WTC11 (cell line): ENCODE results near the gene RRAS.

ENCODE experiments used
- CREM ChIP-seq: sonication (generic); formaldehyde crosslinking; IDR thresholded peaks from 2 replicates; pipeline ENCODE4 v1.8.1; 2022; ENCODE audit warnings: mild to moderate bottlenecking, missing genetic modification reagents, moderate library complexity
- ZBTB21 ChIP-seq: sonication (generic); formaldehyde crosslinking; IDR thresholded peaks from 2 replicates; pipeline ENCODE4 v1.8.1; 2023; ENCODE audit warnings: mild to moderate bottlenecking, missing genetic modification reagents, borderline replicate concordance
- TF ChIP-seq, protein P1 (sequence below): fragments of 200-600 bp; IDR thresholded peaks from 2 replicates; pipeline ENCODE4 v1.8.0; 2022; ENCODE audit warnings: antibody characterized with exemption
- TF ChIP-seq, protein P2 (sequence below): sonication (generic); formaldehyde crosslinking; IDR thresholded peaks from 2 replicates; pipeline ENCODE4 v1.8.0; 2022; ENCODE audit warnings: mild to moderate bottlenecking, missing genetic modification reagents
- TF ChIP-seq, protein P3 (sequence below): fragments of 250-450 bp; sonication (Bioruptor Pico); IDR thresholded peaks from 2 replicates; pipeline ENCODE4 v1.9.0; 2021; ENCODE audit warnings: mild to moderate bottlenecking
- TF ChIP-seq, protein P4 (sequence below): sonication (generic); formaldehyde crosslinking; IDR thresholded peaks from 2 replicates; pipeline ENCODE4 v1.8.0; 2022; ENCODE audit warnings: mild to moderate bottlenecking, missing genetic modification reagents
- TF ChIP-seq, protein P5 (sequence below): sonication (generic); formaldehyde crosslinking; IDR thresholded peaks from 2 replicates; pipeline ENCODE4 v1.8.0; 2022; ENCODE audit warnings: mild to moderate bottlenecking, missing genetic modification reagents
- TF ChIP-seq, protein P6 (sequence below): sonication (generic); formaldehyde crosslinking; IDR thresholded peaks from 2 replicates; pipeline ENCODE4 v1.8.0; 2022; ENCODE audit warnings: missing genetic modification reagents
- TF ChIP-seq, protein P7 (sequence below): sonication (generic); formaldehyde crosslinking; IDR thresholded peaks from 2 replicates; pipeline ENCODE4 v1.8.1; 2023; ENCODE audit warnings: mild to moderate bottlenecking, missing genetic modification reagents, borderline replicate concordance
- TF ChIP-seq, protein P8 (sequence below): sonication (generic); formaldehyde crosslinking; IDR thresholded peaks from 2 replicates; pipeline ENCODE4 v1.8.1; 2022; ENCODE audit warnings: low read depth, mild to moderate bottlenecking, moderate library complexity, missing genetic modification reagents, borderline replicate concordance
- TF ChIP-seq, protein P9 (sequence below): sonication (generic); formaldehyde crosslinking; IDR thresholded peaks from 2 replicates; pipeline ENCODE4 v1.8.1; 2022; ENCODE audit warnings: missing genetic modification reagents, borderline replicate concordance

DNA sequence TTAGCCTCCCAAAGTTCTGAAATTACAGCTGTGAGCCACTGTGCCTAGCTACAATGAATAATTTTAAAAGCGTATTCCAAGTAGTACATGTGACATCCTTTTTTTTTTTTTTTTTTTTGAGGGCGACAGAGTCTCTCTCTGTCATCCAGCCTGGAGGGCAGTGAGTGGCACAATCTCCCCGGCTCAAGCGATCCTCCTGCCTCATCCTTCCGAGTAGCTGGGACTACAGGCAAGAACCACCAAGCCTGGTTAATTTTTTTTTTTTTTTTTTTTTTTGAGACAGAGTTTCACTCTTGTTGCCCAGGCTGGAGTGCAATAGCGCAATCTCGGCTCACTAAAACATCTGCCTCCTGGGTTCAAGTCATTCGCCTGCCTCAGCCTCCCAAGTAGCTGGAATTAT, 52.7 kb downstream of the RRAS start:
- TF ChIP-seq, protein P1, sequence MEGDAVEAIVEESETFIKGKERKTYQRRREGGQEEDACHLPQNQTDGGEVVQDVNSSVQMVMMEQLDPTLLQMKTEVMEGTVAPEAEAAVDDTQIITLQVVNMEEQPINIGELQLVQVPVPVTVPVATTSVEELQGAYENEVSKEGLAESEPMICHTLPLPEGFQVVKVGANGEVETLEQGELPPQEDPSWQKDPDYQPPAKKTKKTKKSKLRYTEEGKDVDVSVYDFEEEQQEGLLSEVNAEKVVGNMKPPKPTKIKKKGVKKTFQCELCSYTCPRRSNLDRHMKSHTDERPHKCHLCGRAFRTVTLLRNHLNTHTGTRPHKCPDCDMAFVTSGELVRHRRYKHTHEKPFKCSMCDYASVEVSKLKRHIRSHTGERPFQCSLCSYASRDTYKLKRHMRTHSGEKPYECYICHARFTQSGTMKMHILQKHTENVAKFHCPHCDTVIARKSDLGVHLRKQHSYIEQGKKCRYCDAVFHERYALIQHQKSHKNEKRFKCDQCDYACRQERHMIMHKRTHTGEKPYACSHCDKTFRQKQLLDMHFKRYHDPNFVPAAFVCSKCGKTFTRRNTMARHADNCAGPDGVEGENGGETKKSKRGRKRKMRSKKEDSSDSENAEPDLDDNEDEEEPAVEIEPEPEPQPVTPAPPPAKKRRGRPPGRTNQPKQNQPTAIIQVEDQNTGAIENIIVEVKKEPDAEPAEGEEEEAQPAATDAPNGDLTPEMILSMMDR, result no peak
- TF ChIP-seq, protein P2, sequence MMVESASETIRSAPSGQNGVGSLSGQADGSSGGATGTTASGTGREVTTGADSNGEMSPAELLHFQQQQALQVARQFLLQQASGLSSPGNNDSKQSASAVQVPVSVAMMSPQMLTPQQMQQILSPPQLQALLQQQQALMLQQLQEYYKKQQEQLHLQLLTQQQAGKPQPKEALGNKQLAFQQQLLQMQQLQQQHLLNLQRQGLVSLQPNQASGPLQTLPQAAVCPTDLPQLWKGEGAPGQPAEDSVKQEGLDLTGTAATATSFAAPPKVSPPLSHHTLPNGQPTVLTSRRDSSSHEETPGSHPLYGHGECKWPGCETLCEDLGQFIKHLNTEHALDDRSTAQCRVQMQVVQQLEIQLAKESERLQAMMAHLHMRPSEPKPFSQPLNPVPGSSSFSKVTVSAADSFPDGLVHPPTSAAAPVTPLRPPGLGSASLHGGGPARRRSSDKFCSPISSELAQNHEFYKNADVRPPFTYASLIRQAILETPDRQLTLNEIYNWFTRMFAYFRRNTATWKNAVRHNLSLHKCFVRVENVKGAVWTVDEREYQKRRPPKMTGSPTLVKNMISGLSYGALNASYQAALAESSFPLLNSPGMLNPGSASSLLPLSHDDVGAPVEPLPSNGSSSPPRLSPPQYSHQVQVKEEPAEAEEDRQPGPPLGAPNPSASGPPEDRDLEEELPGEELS (CRISPR knock-in tag), result no peak
- TF ChIP-seq CREM (CRISPR knock-in tag) (no peak), ZBTB21 (no peak)
- TF ChIP-seq, protein P3, sequence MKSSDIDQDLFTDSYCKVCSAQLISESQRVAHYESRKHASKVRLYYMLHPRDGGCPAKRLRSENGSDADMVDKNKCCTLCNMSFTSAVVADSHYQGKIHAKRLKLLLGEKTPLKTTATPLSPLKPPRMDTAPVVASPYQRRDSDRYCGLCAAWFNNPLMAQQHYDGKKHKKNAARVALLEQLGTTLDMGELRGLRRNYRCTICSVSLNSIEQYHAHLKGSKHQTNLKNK, result no peak
- TF ChIP-seq, protein P4, sequence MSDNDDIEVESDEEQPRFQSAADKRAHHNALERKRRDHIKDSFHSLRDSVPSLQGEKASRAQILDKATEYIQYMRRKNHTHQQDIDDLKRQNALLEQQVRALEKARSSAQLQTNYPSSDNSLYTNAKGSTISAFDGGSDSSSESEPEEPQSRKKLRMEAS (CRISPR knock-in tag), result no peak
- TF ChIP-seq, protein P5, sequence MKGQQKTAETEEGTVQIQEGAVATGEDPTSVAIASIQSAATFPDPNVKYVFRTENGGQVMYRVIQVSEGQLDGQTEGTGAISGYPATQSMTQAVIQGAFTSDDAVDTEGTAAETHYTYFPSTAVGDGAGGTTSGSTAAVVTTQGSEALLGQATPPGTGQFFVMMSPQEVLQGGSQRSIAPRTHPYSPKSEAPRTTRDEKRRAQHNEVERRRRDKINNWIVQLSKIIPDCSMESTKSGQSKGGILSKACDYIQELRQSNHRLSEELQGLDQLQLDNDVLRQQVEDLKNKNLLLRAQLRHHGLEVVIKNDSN (CRISPR knock-in tag), result no peak
- TF ChIP-seq, protein P6, sequence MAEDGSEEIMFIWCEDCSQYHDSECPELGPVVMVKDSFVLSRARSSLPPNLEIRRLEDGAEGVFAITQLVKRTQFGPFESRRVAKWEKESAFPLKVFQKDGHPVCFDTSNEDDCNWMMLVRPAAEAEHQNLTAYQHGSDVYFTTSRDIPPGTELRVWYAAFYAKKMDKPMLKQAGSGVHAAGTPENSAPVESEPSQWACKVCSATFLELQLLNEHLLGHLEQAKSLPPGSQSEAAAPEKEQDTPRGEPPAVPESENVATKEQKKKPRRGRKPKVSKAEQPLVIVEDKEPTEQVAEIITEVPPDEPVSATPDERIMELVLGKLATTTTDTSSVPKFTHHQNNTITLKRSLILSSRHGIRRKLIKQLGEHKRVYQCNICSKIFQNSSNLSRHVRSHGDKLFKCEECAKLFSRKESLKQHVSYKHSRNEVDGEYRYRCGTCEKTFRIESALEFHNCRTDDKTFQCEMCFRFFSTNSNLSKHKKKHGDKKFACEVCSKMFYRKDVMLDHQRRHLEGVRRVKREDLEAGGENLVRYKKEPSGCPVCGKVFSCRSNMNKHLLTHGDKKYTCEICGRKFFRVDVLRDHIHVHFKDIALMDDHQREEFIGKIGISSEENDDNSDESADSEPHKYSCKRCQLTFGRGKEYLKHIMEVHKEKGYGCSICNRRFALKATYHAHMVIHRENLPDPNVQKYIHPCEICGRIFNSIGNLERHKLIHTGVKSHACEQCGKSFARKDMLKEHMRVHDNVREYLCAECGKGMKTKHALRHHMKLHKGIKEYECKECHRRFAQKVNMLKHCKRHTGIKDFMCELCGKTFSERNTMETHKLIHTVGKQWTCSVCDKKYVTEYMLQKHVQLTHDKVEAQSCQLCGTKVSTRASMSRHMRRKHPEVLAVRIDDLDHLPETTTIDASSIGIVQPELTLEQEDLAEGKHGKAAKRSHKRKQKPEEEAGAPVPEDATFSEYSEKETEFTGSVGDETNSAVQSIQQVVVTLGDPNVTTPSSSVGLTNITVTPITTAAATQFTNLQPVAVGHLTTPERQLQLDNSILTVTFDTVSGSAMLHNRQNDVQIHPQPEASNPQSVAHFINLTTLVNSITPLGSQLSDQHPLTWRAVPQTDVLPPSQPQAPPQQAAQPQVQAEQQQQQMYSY (CRISPR knock-in tag), result no peak
- TF ChIP-seq, protein P7, sequence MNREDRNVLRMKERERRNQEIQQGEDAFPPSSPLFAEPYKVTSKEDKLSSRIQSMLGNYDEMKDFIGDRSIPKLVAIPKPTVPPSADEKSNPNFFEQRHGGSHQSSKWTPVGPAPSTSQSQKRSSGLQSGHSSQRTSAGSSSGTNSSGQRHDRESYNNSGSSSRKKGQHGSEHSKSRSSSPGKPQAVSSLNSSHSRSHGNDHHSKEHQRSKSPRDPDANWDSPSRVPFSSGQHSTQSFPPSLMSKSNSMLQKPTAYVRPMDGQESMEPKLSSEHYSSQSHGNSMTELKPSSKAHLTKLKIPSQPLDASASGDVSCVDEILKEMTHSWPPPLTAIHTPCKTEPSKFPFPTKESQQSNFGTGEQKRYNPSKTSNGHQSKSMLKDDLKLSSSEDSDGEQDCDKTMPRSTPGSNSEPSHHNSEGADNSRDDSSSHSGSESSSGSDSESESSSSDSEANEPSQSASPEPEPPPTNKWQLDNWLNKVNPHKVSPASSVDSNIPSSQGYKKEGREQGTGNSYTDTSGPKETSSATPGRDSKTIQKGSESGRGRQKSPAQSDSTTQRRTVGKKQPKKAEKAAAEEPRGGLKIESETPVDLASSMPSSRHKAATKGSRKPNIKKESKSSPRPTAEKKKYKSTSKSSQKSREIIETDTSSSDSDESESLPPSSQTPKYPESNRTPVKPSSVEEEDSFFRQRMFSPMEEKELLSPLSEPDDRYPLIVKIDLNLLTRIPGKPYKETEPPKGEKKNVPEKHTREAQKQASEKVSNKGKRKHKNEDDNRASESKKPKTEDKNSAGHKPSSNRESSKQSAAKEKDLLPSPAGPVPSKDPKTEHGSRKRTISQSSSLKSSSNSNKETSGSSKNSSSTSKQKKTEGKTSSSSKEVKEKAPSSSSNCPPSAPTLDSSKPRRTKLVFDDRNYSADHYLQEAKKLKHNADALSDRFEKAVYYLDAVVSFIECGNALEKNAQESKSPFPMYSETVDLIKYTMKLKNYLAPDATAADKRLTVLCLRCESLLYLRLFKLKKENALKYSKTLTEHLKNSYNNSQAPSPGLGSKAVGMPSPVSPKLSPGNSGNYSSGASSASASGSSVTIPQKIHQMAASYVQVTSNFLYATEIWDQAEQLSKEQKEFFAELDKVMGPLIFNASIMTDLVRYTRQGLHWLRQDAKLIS (CRISPR knock-in tag), result no peak
- TF ChIP-seq, protein P8, sequence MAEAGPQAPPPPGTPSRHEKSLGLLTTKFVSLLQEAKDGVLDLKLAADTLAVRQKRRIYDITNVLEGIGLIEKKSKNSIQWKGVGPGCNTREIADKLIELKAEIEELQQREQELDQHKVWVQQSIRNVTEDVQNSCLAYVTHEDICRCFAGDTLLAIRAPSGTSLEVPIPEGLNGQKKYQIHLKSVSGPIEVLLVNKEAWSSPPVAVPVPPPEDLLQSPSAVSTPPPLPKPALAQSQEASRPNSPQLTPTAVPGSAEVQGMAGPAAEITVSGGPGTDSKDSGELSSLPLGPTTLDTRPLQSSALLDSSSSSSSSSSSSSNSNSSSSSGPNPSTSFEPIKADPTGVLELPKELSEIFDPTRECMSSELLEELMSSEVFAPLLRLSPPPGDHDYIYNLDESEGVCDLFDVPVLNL (CRISPR knock-in tag), result no peak
- TF ChIP-seq, protein P9, sequence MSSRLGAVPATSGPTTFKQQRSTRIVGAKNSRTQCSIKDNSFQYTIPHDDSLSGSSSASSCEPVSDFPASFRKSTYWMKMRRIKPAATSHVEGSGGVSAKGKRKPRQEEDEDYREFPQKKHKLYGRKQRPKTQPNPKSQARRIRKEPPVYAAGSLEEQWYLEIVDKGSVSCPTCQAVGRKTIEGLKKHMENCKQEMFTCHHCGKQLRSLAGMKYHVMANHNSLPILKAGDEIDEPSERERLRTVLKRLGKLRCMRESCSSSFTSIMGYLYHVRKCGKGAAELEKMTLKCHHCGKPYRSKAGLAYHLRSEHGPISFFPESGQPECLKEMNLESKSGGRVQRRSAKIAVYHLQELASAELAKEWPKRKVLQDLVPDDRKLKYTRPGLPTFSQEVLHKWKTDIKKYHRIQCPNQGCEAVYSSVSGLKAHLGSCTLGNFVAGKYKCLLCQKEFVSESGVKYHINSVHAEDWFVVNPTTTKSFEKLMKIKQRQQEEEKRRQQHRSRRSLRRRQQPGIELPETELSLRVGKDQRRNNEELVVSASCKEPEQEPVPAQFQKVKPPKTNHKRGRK, result no peak
